ENCODE results near the gene SLC27A6. TPM values are rescaled to one million over a fixed set of nuclear protein-coding genes. Genes with fewer than 3 reads are reported as not detected.

The SLC27A6 gene
- total RNA-seq, 1 experiment from 2014 or later = not detected

DNA sequence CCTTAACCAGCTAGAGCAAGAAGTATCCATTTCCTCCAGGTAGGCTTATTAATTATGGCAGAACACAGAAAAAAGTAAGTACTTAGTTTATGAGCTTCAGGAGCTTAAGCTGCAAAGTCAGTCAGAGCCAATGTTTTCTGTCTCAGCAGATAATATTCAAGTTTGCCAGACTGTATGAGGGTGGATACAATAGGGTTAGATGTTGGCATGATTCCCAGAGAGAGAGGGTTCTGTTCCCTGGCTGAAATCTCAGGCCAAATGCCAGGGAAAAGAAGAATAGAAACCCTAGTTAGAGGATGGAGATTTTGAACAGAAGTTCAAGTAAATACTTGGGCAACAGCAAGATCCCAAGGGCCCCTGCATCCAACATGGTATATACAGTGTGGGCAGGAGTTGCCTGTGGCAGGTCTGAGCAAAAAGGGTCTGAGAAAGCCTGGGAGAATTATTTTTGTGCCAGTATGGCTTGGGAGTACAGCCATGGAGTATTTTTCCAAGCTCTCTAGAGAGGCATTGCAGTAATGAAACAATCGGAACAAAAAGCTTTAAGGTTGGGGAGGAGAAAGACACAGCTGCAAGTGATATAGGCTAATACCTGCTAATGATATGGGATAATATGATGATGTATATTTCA, 98.3 kb downstream of the SLC27A6 start:
- no peak for DNase-seq (ENCODE audit: low spot score)

DNA sequence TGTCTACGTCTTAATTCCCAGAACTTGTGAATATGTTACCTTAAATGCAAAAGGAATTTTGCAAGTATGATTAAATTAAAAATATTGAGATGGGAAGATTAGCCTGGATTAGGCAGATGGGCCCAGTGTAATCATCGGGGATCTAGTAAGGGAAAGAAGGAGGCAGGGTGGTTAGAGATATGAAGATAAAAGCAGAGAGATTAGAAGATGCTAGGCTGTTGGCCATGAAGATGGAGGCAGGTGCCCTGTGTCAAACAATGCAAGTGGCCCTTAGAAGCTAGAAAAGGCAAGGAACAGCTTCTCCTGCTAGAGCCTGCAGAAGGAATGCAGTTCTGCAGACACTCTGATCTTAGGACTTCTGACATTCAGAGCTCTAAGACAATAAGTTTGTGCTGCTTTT, 100.4 kb downstream of the SLC27A6 start:
- no peak for DNase-seq (ENCODE audit: low spot score)

DNA sequence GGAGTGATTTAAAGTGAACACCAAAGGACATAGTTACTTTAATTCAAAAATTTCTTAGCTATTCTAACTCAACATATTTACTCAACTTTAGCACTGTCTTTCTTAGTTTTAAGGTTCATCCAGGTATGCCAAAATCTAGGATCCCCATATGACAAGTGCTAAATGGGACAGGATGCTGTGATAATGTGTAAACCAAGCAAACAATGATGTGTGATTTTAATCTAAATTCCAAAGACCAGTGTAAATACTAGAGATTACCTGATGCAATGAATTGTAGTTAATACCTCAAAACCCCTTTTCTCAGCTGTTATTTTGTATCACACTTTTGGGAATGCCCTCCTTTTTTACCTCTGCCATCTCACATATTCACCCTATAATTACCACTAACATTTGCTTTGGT, 102.5 kb downstream of the SLC27A6 start:
- DNase-seq (ENCODE audit: low spot score) = no peak

DNA sequence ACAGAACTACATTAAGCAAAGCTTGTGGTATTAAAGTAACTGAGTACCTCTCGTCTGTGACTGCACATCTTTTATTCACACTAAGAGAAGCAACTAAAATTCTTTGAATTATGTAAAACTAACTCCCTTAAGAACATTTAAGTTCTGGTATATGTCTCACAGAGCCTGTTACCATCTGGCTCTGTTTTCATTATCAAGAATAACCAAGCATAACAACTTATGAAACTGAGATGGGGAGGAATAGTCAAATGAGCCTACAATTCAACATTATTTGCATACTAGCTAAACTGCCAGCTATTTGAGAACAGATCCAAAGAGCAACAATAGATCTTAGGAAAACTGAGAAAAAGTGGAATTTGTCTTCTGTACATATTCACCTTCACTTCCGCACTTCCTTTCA, 104.0 kb downstream of the SLC27A6 start:
- no peak for DNase-seq (ENCODE audit: low spot score)

DNA sequence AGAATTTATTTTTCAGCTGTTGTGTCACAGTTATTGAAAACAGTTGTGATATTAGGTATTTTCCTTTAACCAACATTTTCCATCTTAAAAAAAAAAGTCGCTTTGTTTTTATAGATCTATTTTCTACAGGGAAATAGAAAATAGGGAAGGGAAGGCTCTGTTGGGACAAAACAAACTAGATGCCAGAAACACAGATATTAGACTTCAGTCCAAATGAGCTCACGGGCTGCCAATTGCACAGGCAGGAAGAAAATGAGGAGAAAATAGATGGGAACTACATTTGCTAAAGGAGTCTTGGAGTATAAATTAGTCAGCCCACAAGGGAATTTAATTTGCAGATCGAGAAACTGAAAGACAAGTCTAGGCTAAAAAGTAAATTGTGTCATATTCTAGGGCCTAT, 107.8 kb downstream of the SLC27A6 start:
- no peak for DNase-seq (ENCODE audit: low spot score)

DNA sequence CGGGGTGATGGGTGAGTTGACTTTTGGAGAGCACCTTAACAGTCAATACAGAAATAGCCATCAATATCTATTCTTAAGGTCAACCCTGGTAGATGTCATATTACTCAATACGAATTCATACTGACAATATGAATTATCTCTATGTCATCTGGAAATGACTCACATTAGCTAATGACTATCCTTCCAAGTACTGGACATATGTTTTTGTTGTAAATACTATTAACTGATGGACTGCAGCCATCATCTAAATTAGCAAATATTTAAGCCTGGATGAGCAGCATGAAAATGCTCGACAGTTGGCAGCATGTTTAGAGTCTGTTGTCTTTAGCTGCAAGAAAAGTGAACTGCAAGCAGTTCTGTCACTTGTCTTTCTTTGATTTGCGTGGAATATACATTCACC, 109.6 kb downstream of the SLC27A6 start:
- no peak for DNase-seq (ENCODE audit: low spot score)

DNA sequence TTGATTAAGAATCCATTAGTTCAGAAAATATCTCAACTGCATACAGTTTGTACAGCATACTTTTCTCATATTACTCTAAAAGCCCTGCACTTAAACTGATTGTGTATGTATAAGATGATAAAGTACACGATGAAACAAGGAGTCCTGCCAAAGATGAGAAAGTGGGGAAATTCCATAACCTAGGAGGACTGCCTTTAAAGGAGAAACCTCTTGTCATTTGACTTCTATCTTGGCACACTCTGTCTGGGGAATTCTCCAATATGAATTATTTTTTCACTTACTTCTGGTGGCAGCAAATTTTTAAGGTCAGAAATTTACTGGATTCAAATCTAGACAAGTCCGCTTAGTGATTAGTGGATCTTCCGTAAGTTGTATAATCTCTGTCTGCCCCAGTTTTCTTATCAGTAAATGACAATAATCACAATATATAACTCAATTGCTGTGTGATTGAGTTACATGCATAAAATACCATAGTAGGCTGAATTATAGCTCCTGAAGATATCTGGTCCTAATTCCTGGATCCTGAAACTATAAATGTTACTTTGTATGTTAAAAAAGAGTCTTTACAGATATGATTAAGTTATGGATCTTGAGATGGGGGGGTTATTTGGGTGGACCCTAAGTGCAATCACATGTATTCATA, 112.3 kb downstream of the SLC27A6 start:
- DNase-seq (ENCODE audit: low spot score) = no peak

DNA sequence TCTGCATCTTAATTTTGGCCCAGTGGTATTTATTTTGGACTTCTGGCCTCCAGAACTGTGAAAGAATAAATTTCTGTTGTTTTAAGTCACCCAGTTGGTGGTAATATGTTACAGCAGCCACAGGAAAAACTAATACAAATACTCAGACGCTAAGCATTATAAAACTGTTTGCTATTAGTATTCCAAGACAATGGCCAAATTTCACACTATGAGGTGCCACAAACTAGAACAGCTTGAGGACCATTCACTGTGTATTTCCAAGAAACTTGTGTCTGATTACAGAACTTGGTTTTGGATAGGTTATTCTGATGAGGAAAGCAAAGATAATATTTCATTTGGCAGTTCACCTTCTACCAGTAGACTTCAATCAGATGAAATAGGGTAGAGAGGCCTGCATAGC, 113.0 kb downstream of the SLC27A6 start:
- DNase-seq (ENCODE audit: low spot score) = no peak

DNA sequence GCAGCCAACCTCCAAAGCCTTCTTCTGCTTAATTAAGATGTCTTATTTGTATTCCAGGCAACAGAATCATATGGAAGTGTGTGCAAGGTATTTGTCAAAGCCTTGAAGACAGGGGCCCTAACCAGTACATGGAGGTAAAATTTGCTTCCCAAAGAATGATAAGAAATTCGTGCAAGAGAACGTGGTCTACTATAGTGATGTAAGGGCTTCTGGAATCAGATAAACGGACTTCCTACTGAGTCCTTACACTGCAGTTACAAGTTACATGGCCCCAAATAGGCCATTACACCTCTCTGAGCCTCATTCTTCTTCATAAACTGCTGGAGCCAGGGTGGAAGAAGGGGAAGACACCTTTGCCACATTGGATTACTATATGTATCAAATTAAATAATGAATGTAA, 113.4 kb downstream of the SLC27A6 start:
- DNase-seq (ENCODE audit: low spot score) = no peak

DNA sequence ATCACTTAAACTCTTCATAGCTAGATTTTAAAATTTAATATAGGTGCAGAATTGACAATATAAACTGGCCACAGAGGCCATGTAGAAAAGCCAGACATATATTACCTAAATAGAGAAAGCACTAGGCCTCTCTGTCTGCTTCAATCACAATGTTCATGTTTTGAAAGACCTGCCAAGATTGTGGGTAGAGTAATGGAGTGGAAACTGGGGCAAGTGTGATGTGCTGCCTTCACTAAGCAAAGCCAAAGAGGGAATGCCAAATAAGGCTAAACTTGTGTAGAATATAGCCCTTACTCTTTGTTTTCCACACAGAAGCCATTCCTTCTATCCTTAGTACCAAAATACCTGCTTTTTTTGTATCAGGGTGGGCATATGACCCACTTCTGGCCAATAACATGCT, 114.2 kb downstream of the SLC27A6 start:
- no peak for DNase-seq (ENCODE audit: low spot score)

DNA sequence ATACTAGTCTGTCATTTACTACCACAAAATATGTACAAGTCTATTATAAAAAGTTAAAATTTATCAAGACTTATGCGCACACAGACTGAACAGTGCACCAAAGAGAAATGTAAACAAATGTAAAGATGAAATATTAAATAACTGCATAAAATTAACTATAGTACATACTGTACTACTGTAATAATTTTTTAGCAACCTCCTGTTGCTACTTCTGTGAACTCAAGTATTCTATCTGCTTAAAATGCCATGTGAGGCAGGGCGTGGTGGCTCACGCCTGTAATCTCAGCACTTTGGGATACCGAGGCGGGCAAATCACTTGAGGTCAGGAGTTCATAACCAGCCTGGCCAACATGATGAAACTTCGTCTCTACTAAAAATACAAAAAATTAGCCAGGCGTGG, 115.5 kb downstream of the SLC27A6 start:
- no peak for DNase-seq (ENCODE audit: low spot score)

DNA sequence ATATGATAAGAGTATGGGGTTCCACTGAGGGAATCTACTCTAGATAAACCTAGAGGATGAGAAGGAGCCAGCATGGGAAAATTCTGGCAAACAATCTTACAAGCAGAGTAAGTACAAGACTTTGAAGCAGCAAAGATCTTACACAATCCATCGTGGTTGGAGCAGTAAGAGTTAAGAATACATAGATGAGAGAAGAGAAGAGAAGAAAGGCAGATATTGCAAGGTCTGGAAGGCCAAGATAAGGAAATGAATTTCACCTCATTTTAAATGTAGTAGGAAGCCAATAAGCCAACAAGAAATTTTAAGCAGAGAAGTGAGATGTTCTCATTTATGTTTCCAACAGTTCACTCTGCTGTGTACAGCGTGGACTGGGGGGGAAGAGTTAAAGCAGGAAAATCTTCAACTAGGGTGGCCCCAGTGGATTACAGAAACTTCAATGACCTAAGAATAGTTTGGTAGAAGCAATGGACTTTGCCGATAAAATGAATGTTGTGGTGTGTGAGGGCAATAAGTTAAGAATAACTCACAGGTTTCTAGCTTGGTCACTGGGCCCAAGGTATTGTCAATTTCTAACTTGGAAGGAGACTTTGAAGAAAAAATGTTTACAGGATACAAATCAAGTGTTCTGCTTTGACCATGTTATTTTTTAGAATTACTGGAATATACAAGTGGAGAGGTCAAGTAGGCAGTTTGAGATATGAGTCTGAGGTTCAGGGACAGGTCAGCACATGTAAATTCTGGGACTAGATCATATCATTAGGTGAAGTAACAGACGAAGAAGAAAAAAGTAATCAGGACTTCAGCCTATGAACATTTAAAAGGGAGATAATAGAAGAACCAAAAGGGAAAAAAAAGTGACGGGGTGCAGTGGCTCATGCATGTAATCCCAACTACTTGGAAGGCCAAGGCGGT, 117.2 kb downstream of the SLC27A6 start:
- no peak for DNase-seq (ENCODE audit: low spot score)

Other genes starting within 250 kb of the SLC27A6 start
- 20.0 and 23.7 TPM in 2 replicates for gene ISOC1, start 129.3 kb downstream of the SLC27A6 start, total RNA-seq (2014; rRNA removed; shearing (Covaris generic))